Nephron progenitor cell (in vitro differentiated cells): ENCODE data around the gene FIBCD1.

Source experiments
- DNase-seq: peaks from one replicate; pipeline ENCODE4 v3.0.0; 2021
- H3K27ac Mint-ChIP-seq: 2 replicates; pipeline ENCODE4 v1.8.0; 2021; ENCODE audit warnings: mild to moderate bottlenecking, moderate library complexity, mixed read lengths
- H3K27me3 Mint-ChIP-seq: 2 replicates; pipeline ENCODE4 v1.8.0; 2021; ENCODE audit warnings: mild to moderate bottlenecking, low read depth, mixed read lengths; ENCODE audit not compliant: poor library complexity
- H3K36me3 Mint-ChIP-seq: 2 replicates; pipeline ENCODE4 v1.8.0; 2021; ENCODE audit warnings: low read depth, mixed read lengths
- H3K4me1 Mint-ChIP-seq: 2 replicates; pipeline ENCODE4 v1.8.0; 2021; ENCODE audit warnings: mixed read lengths
- H3K4me3 Mint-ChIP-seq: 2 replicates; pipeline ENCODE4 v1.8.0; 2021; ENCODE audit warnings: mild to moderate bottlenecking, moderate library complexity, mixed read lengths
- H3K9me3 Mint-ChIP-seq: 2 replicates; pipeline ENCODE4 v1.8.0; 2021; ENCODE audit warnings: mild to moderate bottlenecking, moderate library complexity, mixed read lengths
- CTCF ChIP-seq: fragments of 200-600 bp; sonication (generic); IDR thresholded peaks from 2 replicates; pipeline ENCODE4 v1.5.0; 2021; ENCODE audit warnings: antibody characterized with exemption

Gene FIBCD1

GRCh38 chr9:130927338-130927737 is 11.7 kb downstream of the FIBCD1 start:
- no peak overlapping the region for H3K4me3 Mint-ChIP-seq
- DNase-seq: no peak
- peaks cover 56% of the 10 kb centered on the region for H3K4me1 Mint-ChIP-seq

GRCh38 chr9:130925050-130925678 is 13.9 kb downstream of the FIBCD1 start:
- Mint-ChIP-seq H3K36me3 (no peaks in the 10 kb centered on the region), H3K4me3 (no peak overlapping the region), H3K27ac (no peak overlapping the region), H3K9me3 (no peaks in the 10 kb centered on the region), H3K27me3 (peaks cover 4% of the 10 kb centered on the region), H3K4me1 (peaks cover 65% of the 10 kb centered on the region)
- no peak for DNase-seq
- no peak for TF ChIP-seq CTCF

More at GRCh38 chr9:130927338-130927737, 11.7 kb downstream of the FIBCD1 start:
- no peak overlapping the region for H3K27ac Mint-ChIP-seq
- H3K27me3 Mint-ChIP-seq: peaks cover 3% of the 10 kb centered on the region
- H3K9me3 Mint-ChIP-seq: no peaks in the 10 kb centered on the region
- no peak for TF ChIP-seq CTCF
- no peaks in the 10 kb centered on the region for H3K36me3 Mint-ChIP-seq

- no peak for DNase-seq
- Mint-ChIP-seq H3K27me3 (peaks cover 4% of the 10 kb centered on the region), H3K4me1 (peaks cover 64% of the 10 kb centered on the region), H3K4me3 (no peak overlapping the region), H3K9me3 (no peaks in the 10 kb centered on the region), H3K27ac (no peak overlapping the region), H3K36me3 (no peaks in the 10 kb centered on the region)
- no peak for TF ChIP-seq CTCF
These were observed 14.6 kb downstream of the FIBCD1 start for GRCh38 chr9:130924448-130924788.

- Mint-ChIP-seq H3K27ac (no peak overlapping the region), H3K4me1 (peaks cover 62% of the 10 kb centered on the region), H3K4me3 (no peak overlapping the region), H3K36me3 (no peaks in the 10 kb centered on the region), H3K27me3 (peaks cover 4% of the 10 kb centered on the region), H3K9me3 (no peaks in the 10 kb centered on the region)
- TF ChIP-seq CTCF: no peak
- no peak for DNase-seq
These were observed 15.2 kb downstream of the FIBCD1 start for GRCh38 chr9:130923611-130924447.

GRCh38 chr9:130922893-130923610 is 16.0 kb downstream of the FIBCD1 start:
- Mint-ChIP-seq H3K27ac (peak overlapping the region; percentile 68), H3K27me3 (peaks cover 4% of the 10 kb centered on the region), H3K4me1 (peaks cover 57% of the 10 kb centered on the region), H3K36me3 (no peaks in the 10 kb centered on the region), H3K4me3 (peak overlapping the region; percentile 54), H3K9me3 (no peaks in the 10 kb centered on the region)
- no peak for DNase-seq
- no peak for TF ChIP-seq CTCF
